ENCODE measurements around the gene DPP8. TPM values are rescaled to one million over a fixed set of nuclear protein-coding genes. Genes with fewer than 3 reads are reported as not detected.

DPP8 gene
- polyA plus RNA-seq, 1 of the 3 experiments (the other 2 are of a cell fraction): 14.1 TPM

DNA sequence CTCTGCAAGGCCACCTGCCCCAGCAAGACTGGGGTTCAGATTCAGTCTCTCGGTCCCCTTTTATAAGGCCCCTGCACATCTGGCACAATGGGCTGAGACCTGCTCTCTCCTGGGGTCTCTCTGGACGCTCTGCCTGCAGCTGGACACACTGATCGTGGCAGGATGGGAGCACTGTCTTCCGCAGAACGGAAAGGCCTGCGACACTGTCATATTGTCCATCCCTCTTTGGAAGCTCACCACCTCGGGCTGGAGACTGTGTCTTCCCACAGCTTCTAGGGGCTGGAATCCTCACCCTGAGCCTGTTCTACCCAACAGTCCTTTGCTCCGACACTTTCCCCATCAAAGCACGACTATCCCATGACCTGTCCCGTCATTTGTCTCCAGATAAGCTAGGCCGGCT lies 83.3 kb downstream of the DPP8 start:
- POLR2A ChIA-PET: no interaction called here
- 86% methylated on average over 11 of the region's 11 CpGs for WGBS (ENCODE audit: low lambda C conversion rate)
- Histone ChIP-seq H3K36me3 (replicated peaks in 1 of 2; ENCODE audit: control insufficient read depth in 1 of 2, insufficient read depth in 2 of 2, low read length in 1 of 2) (no peaks in the 10 kb centered on the region), H3K4me3 (ENCODE audit: low read depth in 2 of 2, low read length in 1 of 2) (no peak overlapping the region), H3K27ac (ENCODE audit: low read depth in 2 of 2, low read length in 1 of 2) (no peak overlapping the region), H3K9me2 (no peaks in the 10 kb centered on the region), H2AFZ (ENCODE audit: low read depth) (no peak overlapping the region), H3K9me3 (no peaks in the 10 kb centered on the region), H3K4me2 (no peak overlapping the region), H4K20me1 (ENCODE audit: insufficient read depth) (no peaks in the 10 kb centered on the region), H3K9ac (no peak overlapping the region), H3K27me3 (ENCODE audit: insufficient read depth) (no peaks in the 10 kb centered on the region), H3F3A (replicated peaks; ENCODE audit: insufficient read depth) (no peaks in the 10 kb centered on the region), H3K79me2 (ENCODE audit: insufficient read depth) (no peaks in the 10 kb centered on the region), H3K4me1 (ENCODE audit: control insufficient read depth in 1 of 2, insufficient read depth in 2 of 2, low read depth in 1 of 2, low read length in 1 of 2) (no peaks in the 10 kb centered on the region)
- TF ChIP-seq GATA2 (CRISPR knock-in tag; IDR thresholded peaks at IDR 0.05) (no peak), RCOR1 (IDR thresholded peaks at IDR 0.05; ENCODE audit: low read length) (no peak), TAF1 (IDR thresholded peaks at IDR 0.05; ENCODE audit: borderline replicate concordance, low read depth, low read length) (no peak), RAD21 (IDR thresholded peaks at IDR 0.05; ENCODE audit: low read length) (no peak), FOXM1 (IDR thresholded peaks at IDR 0.05; ENCODE audit: low read depth) (no peak)
- no peak for DNase-seq
- CTCF ChIA-PET: interaction anchor here (0.9 to 1.9 kb wide), 2 partner anchors 13 to 34 kb away, joined by 3 to 8 read pairs; no protein-coding TSS in a partner anchor

DNA sequence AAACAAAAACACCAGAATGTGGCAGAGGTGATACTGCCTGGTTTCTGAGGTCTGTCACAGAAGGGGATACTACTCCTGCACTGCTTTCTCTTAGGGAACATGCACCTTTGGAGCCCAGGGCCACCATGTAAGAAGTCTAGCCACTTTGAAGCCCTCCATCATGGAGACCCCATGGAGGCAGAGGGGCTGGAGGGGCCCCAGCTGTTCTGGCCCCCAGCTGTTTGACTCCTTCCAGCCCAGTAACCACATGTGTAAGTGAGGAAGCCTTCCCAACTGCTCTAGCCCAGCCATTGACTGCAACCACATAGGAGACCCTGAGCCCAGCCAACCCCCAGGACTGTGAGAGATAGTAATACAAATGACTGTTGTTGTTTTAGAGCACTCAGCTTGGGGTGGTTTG lies 85.8 kb downstream of the DPP8 start:
- no peaks in the 10 kb centered on the region for H4K20me1 ChIP-seq (ENCODE audit: insufficient read depth)
- no peak for DNase-seq
- H3K36me3 ChIP-seq (replicated peaks in 1 of 2; ENCODE audit: control insufficient read depth in 1 of 2, insufficient read depth in 2 of 2, low read length in 1 of 2): no peaks in the 10 kb centered on the region
- H3F3A ChIP-seq (replicated peaks; ENCODE audit: insufficient read depth): no peaks in the 10 kb centered on the region
- no peaks in the 10 kb centered on the region for H3K9me2 ChIP-seq
- H3K79me2 ChIP-seq (ENCODE audit: insufficient read depth): no peaks in the 10 kb centered on the region
- no peak overlapping the region for H3K27ac ChIP-seq (ENCODE audit: low read depth in 2 of 2, low read length in 1 of 2)
- H2AFZ ChIP-seq (ENCODE audit: low read depth): no peak overlapping the region
- H3K4me3 ChIP-seq (ENCODE audit: low read depth in 2 of 2, low read length in 1 of 2): no peak overlapping the region
- H3K9ac ChIP-seq: no peak overlapping the region
- TF ChIP-seq EZH2phosphoT487 (IDR thresholded peaks at IDR 0.05; ENCODE audit: borderline replicate concordance, low read depth) (no peak), MEF2A (IDR thresholded peaks at IDR 0.05; ENCODE audit: borderline replicate concordance, low read depth) (no peak), NRF1 (IDR thresholded peaks at IDR 0.05; ENCODE audit: low read depth, low read length) (no peak), SMC3 (IDR thresholded peaks at IDR 0.05; ENCODE audit: low read depth, low read length) (no peak), RAD21 (IDR thresholded peaks at IDR 0.05; ENCODE audit: low read length) (no peak), SIN3A (IDR thresholded peaks at IDR 0.05; ENCODE audit: borderline replicate concordance, low read depth, low read length) (no peak), TCF12 (IDR thresholded peaks at IDR 0.05) (no peak), RXRA (IDR thresholded peaks at IDR 0.05; ENCODE audit: borderline replicate concordance, low read depth) (no peak), YY1 (IDR thresholded peaks at IDR 0.05; ENCODE audit: low read depth) (no peak), POLR2AphosphoS5 (IDR thresholded peaks at IDR 0.05; ENCODE audit: low read depth, low read length) (no peak)
- TF ChIP-seq, protein P1, sequence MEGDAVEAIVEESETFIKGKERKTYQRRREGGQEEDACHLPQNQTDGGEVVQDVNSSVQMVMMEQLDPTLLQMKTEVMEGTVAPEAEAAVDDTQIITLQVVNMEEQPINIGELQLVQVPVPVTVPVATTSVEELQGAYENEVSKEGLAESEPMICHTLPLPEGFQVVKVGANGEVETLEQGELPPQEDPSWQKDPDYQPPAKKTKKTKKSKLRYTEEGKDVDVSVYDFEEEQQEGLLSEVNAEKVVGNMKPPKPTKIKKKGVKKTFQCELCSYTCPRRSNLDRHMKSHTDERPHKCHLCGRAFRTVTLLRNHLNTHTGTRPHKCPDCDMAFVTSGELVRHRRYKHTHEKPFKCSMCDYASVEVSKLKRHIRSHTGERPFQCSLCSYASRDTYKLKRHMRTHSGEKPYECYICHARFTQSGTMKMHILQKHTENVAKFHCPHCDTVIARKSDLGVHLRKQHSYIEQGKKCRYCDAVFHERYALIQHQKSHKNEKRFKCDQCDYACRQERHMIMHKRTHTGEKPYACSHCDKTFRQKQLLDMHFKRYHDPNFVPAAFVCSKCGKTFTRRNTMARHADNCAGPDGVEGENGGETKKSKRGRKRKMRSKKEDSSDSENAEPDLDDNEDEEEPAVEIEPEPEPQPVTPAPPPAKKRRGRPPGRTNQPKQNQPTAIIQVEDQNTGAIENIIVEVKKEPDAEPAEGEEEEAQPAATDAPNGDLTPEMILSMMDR (IDR thresholded peaks at IDR 0.05): no peak
- TF ChIP-seq, protein P2, sequence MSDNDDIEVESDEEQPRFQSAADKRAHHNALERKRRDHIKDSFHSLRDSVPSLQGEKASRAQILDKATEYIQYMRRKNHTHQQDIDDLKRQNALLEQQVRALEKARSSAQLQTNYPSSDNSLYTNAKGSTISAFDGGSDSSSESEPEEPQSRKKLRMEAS (IDR thresholded peaks at IDR 0.05; ENCODE audit: low read depth): no peak
- TF ChIP-seq, protein P3, sequence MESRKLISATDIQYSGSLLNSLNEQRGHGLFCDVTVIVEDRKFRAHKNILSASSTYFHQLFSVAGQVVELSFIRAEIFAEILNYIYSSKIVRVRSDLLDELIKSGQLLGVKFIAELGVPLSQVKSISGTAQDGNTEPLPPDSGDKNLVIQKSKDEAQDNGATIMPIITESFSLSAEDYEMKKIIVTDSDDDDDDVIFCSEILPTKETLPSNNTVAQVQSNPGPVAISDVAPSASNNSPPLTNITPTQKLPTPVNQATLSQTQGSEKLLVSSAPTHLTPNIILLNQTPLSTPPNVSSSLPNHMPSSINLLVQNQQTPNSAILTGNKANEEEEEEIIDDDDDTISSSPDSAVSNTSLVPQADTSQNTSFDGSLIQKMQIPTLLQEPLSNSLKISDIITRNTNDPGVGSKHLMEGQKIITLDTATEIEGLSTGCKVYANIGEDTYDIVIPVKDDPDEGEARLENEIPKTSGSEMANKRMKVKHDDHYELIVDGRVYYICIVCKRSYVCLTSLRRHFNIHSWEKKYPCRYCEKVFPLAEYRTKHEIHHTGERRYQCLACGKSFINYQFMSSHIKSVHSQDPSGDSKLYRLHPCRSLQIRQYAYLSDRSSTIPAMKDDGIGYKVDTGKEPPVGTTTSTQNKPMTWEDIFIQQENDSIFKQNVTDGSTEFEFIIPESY (IDR thresholded peaks at IDR 0.05; ENCODE audit: borderline replicate concordance, low read depth): no peak
- TF ChIP-seq, protein P4, sequence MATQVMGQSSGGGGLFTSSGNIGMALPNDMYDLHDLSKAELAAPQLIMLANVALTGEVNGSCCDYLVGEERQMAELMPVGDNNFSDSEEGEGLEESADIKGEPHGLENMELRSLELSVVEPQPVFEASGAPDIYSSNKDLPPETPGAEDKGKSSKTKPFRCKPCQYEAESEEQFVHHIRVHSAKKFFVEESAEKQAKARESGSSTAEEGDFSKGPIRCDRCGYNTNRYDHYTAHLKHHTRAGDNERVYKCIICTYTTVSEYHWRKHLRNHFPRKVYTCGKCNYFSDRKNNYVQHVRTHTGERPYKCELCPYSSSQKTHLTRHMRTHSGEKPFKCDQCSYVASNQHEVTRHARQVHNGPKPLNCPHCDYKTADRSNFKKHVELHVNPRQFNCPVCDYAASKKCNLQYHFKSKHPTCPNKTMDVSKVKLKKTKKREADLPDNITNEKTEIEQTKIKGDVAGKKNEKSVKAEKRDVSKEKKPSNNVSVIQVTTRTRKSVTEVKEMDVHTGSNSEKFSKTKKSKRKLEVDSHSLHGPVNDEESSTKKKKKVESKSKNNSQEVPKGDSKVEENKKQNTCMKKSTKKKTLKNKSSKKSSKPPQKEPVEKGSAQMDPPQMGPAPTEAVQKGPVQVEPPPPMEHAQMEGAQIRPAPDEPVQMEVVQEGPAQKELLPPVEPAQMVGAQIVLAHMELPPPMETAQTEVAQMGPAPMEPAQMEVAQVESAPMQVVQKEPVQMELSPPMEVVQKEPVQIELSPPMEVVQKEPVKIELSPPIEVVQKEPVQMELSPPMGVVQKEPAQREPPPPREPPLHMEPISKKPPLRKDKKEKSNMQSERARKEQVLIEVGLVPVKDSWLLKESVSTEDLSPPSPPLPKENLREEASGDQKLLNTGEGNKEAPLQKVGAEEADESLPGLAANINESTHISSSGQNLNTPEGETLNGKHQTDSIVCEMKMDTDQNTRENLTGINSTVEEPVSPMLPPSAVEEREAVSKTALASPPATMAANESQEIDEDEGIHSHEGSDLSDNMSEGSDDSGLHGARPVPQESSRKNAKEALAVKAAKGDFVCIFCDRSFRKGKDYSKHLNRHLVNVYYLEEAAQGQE (IDR thresholded peaks at IDR 0.05; ENCODE audit: low read depth, low read length): no peak
- no peaks in the 10 kb centered on the region for H3K27me3 ChIP-seq (ENCODE audit: insufficient read depth)
- ChIA-PET POLR2A (no interaction called here), CTCF (no interaction called here)
- H3K9me3 ChIP-seq: no peaks in the 10 kb centered on the region
- no peaks in the 10 kb centered on the region for H3K4me1 ChIP-seq (ENCODE audit: control insufficient read depth in 1 of 2, insufficient read depth in 2 of 2, low read depth in 1 of 2, low read length in 1 of 2)
- no peak overlapping the region for H3K4me2 ChIP-seq
